GM21723 (cell line): ENCODE data around the gene ESD.

Experiments
- ATAC-seq: cut with Tn5 transposase; IDR thresholded peaks from one replicate; pipeline ENCODE4 v1.9.1; 2021; ENCODE audit warnings: mild to moderate bottlenecking, moderate library complexity; ENCODE audit not compliant: unreplicated experiment

ESD gene

GRCh38 chr13:46748300-46748699 lies 48.7 kb downstream of the ESD start:
- ATAC-seq = no peak

GRCh38 chr13:46747031-46747820 lies 49.7 kb downstream of the ESD start:
- ATAC-seq = no peak

GRCh38 chr13:46745706-46746105 lies 51.3 kb downstream of the ESD start:
- no peak for ATAC-seq

GRCh38 chr13:46745062-46745461 lies 51.9 kb downstream of the ESD start:
- ATAC-seq = no peak

GRCh38 chr13:46743191-46743590 lies 53.8 kb downstream of the ESD start:
- no peak for ATAC-seq

- no peak for ATAC-seq
Measured at GRCh38 chr13:46739447-46740098, 57.4 kb downstream of the ESD start.

- no peak for ATAC-seq
Measured at GRCh38 chr13:46738766-46739165, 58.2 kb downstream of the ESD start.

GRCh38 chr13:46738055-46738454 lies 58.9 kb downstream of the ESD start:
- no peak for ATAC-seq

- ATAC-seq = no peak
Measured at GRCh38 chr13:46736541-46737310, 60.2 kb downstream of the ESD start.

GRCh38 chr13:46735425-46735824 lies 61.5 kb downstream of the ESD start:
- ATAC-seq = no peak

GRCh38 chr13:46731535-46731934 lies 65.4 kb downstream of the ESD start:
- ATAC-seq = no peak

GRCh38 chr13:46728777-46729176 lies 68.2 kb downstream of the ESD start:
- no peak for ATAC-seq

- no peak for ATAC-seq
Measured at GRCh38 chr13:46726347-46726746, 70.6 kb downstream of the ESD start.
